Stomach (tissue), 9 donors: ENCODE measurements around the gene MSI2. TPM values are rescaled to one million over a fixed set of nuclear protein-coding genes. Genes with fewer than 3 reads are reported as not detected.

Experiments used
- DNase-seq, 2 donors: peaks; one replicate each; pipeline versions ENCODE4 v3.0.0 to v3.0.0-alpha.2; 2013 to 2019
- H3K27ac ChIP-seq, 5 donors: fragments of 200-600 bp in 4 of 5; sonication (generic) in 4 of 5; one replicate each; pipeline ENCODE4 v1.5.1; 2013 to 2019; ENCODE audit warnings: mild to moderate bottlenecking in 1 of 5, moderate library complexity in 1 of 5
- H3K27me3 ChIP-seq, 3 donors: fragments of 200-600 bp; sonication (generic); one replicate each; pipeline ENCODE4 v1.5.1; 2017 to 2019; ENCODE audit warnings: mixed run types in 1 of 3
- H3K36me3 ChIP-seq, 4 donors: fragments of 200-600 bp; sonication (generic); 1 replicate in 3 of 4; 2 replicates in 1 of 4; pipeline ENCODE4 v1.5.1; 2016 to 2019
- H3K4me1 ChIP-seq, 4 donors: fragments of 200-600 bp; sonication (generic); one replicate each; pipeline ENCODE4 v1.5.1; 2016 to 2019
- H3K4me3 ChIP-seq, 4 donors: fragments of 200-600 bp; sonication (generic) in 3 of 4; one replicate each; pipeline ENCODE4 v1.5.1; 2016 to 2019; ENCODE audit warnings: mild to moderate bottlenecking in 1 of 4
- H3K9me3 ChIP-seq, 4 donors: fragments of 200-600 bp; sonication (generic); one replicate each; pipeline ENCODE4 v1.5.1; 2016 to 2019
- CTCF ChIP-seq, 7 experiments: fragments of 450-650 bp in 4 of 7; fragments of 200-600 bp in 3 of 7; sonication (generic) in 3 of 7; IDR thresholded peaks; one replicate each; pipeline ENCODE4 v1.5.1; 2016 to 2019; ENCODE audit warnings: antibody characterized with exemption in 7 of 7, control low read depth in 2 of 7, mild to moderate bottlenecking in 1 of 7
- EP300 ChIP-seq: sonication (generic); formaldehyde crosslinking; IDR thresholded peaks from one replicate; pipeline ENCODE4 v1.6.1; 2017; ENCODE audit warnings: antibody characterized with exemption
- POLR2A ChIP-seq, 4 donors: fragments of 450-650 bp; IDR thresholded peaks; one replicate each; pipeline ENCODE4 v1.6.1; 2016; ENCODE audit warnings: antibody characterized with exemption in 4 of 4, control low read depth in 2 of 4, mild to moderate bottlenecking in 1 of 4, moderate library complexity in 1 of 4
- POLR2AphosphoS5 ChIP-seq, 3 donors: sonication (generic); formaldehyde crosslinking; IDR thresholded peaks; one replicate each; pipeline ENCODE4 v1.6.1; 2016; ENCODE audit warnings: antibody characterized with exemption in 3 of 3
- WGBS, 5 donors: extraction: QIAGEN DNeasy Blood & Tissue Kit in 3 of 5; methylation state at CpG; one replicate each; pipeline versions ENCODE4 v1.1.5 to v1.1.7; 2013 to 2018; 5-methylcytosine and 5-hydroxymethylcytosine counted together
- intact Hi-C: fragments of 100-400 bp; cut with DNase I; formaldehyde crosslinking; loops from one replicate; pipeline ENCODE4 v1.15.1; 2023; ENCODE audit warnings: low total_unique reads
- polyA plus RNA-seq, 3 donors: library from polyadenylated mRNA; stranded (reverse); fragments of 200-250 nt; gene quantifications; one replicate each; pipeline ENCODE4 v1.2.3, GENCODE V29; 2013
- total RNA-seq, 5 donors: library from RNA; depleted of rRNA; stranded (reverse); fragments of >200 nt; gene quantifications; one replicate each; pipeline versions ENCODE4 v1.1.0 to v1.2.3, GENCODE V29; 2014 to 2016
- donor health status: healthy with polysubstance abuse.
- donor health status: Bipolar disorder and iron deficiency.
- donor health status: healthy.

Gene MSI2
- total and polyA plus RNA-seq, 8 donors = 8.3 to 72.4 (median 22.9) TPM

- Histone ChIP-seq H3K4me3 (no peak overlapping the region), H3K27ac (no peak overlapping the region), H3K4me1 (peaks cover 16 to 54% (median 33%) of the 10 kb centered on the region in 4 donors), H3K36me3 (no peaks in the 10 kb centered on the region), H3K27me3 (no peaks in the 10 kb centered on the region), H3K9me3 (no peaks in the 10 kb centered on the region)
- DNase-seq = no peak
- 68 to 88% (median 78%) methylated on average over 2 of the region's 2 CpGs for WGBS, 5 donors
- intact Hi-C loops = loop anchor here (10.0 kb wide), 1 partner anchor 105 kb away; the partner anchor contains the start of gene MSI2
- TF ChIP-seq EP300 (no peak), POLR2A (IDR thresholded peaks at IDR 0.05) (no peak), CTCF (IDR thresholded peaks at IDR 0.05) (no peak), POLR2AphosphoS5 (IDR thresholded peaks at IDR 0.05) (no peak)
Observed at GRCh38 chr17:57360266-57360665, 103.9 kb downstream of the MSI2 start.

GRCh38 chr17:57362797-57363556 is 106.7 kb downstream of the MSI2 start:
- H3K4me1 ChIP-seq = peaks cover 13 to 54% (median 37%) of the 10 kb centered on the region in 4 donors
- H3K9me3 ChIP-seq = no peaks in the 10 kb centered on the region
- intact Hi-C loops = loop anchor here (10.0 kb wide), 1 partner anchor 108 kb away; the partner anchor contains the start of gene MSI2
- 95 to 96% (median 96%) methylated on average over 9 of the region's 9 CpGs for WGBS, 5 donors
- no peaks in the 10 kb centered on the region for H3K36me3 ChIP-seq
- no peak overlapping the region for H3K27ac ChIP-seq
- no peak for DNase-seq
- no peak overlapping the region for H3K4me3 ChIP-seq
- H3K27me3 ChIP-seq = no peaks in the 10 kb centered on the region
- TF ChIP-seq POLR2A (IDR thresholded peaks at IDR 0.05) (no peak), POLR2AphosphoS5 (IDR thresholded peaks at IDR 0.05) (no peak), EP300 (no peak), CTCF (IDR thresholded peaks at IDR 0.05) (no peak)

GRCh38 chr17:57363580-57363979 is 107.3 kb downstream of the MSI2 start:
- TF ChIP-seq POLR2AphosphoS5 (IDR thresholded peaks at IDR 0.05) (no peak), CTCF (IDR thresholded peaks at IDR 0.05) (no peak), EP300 (no peak), POLR2A (IDR thresholded peaks at IDR 0.05) (no peak)
- Histone ChIP-seq H3K4me3 (no peak overlapping the region), H3K36me3 (no peaks in the 10 kb centered on the region), H3K27ac (no peak overlapping the region), H3K4me1 (peaks cover 9 to 50% (median 34%) of the 10 kb centered on the region in 4 donors), H3K27me3 (no peaks in the 10 kb centered on the region), H3K9me3 (no peaks in the 10 kb centered on the region)
- DNase-seq = no peak
- intact Hi-C loops = loop anchor here (10.0 kb wide), 1 partner anchor 109 kb away; the partner anchor contains the start of gene MSI2
- WGBS, 5 donors = 90 to 94% (median 92%) methylated on average over 4 of the region's 4 CpGs

GRCh38 chr17:57363998-57364643 is 107.8 kb downstream of the MSI2 start:
- 79 to 90% (median 87%) methylated on average over 7 of the region's 7 CpGs for WGBS, 5 donors
- no peaks in the 10 kb centered on the region for H3K9me3 ChIP-seq
- TF ChIP-seq POLR2AphosphoS5 (IDR thresholded peaks at IDR 0.05) (no peak), EP300 (no peak), POLR2A (IDR thresholded peaks at IDR 0.05) (no peak), CTCF (IDR thresholded peaks at IDR 0.05) (no peak)

More at GRCh38 chr17:57363998-57364643, 107.8 kb downstream of the MSI2 start:
- H3K27ac ChIP-seq = no peak overlapping the region
- H3K27me3 ChIP-seq = no peaks in the 10 kb centered on the region
- DNase-seq = no peak
- H3K4me1 ChIP-seq = peaks cover 9 to 50% (median 39%) of the 10 kb centered on the region in 4 donors
- intact Hi-C loops = loop anchor here (10.0 kb wide), 1 partner anchor 109 kb away; the partner anchor contains the start of gene MSI2
- no peaks in the 10 kb centered on the region for H3K36me3 ChIP-seq
- no peak overlapping the region for H3K4me3 ChIP-seq
